ENCODE measurements around the gene ULK1.
"Not testable (repeated sequence)": the region's sequence is repeated elsewhere in the genome, so short reads cannot be mapped to it uniquely, and the experiment has no call there.

Gene ULK1

GRCh38 chr12:131943389-131943788 lies 49.0 kb downstream of the ULK1 start:
- H3K27me3 Mint-ChIP-seq: no peaks in the 10 kb centered on the region
- H3K4me3 Mint-ChIP-seq: no peak overlapping the region
- H3K27ac Mint-ChIP-seq: peak overlapping the region; percentile 18
- no peaks in the 10 kb centered on the region for H3K9me3 Mint-ChIP-seq
- no peak for DNase-seq
- peaks cover 11% of the 10 kb centered on the region for H3K4me1 Mint-ChIP-seq (ENCODE audit: low read depth)
- H3K36me3 Mint-ChIP-seq (ENCODE audit: low read depth): peaks cover 84% of the 10 kb centered on the region

- no peak for DNase-seq
- H3K9me3 Mint-ChIP-seq: no peaks in the 10 kb centered on the region
- no peak overlapping the region for H3K27ac Mint-ChIP-seq
- H3K4me3 Mint-ChIP-seq: no peak overlapping the region
- H3K36me3 Mint-ChIP-seq (ENCODE audit: low read depth): peaks cover 80% of the 10 kb centered on the region
- H3K27me3 Mint-ChIP-seq: no peaks in the 10 kb centered on the region
- peaks cover 16% of the 10 kb centered on the region for H3K4me1 Mint-ChIP-seq (ENCODE audit: low read depth)
Measured at GRCh38 chr12:131943876-131944275, 49.5 kb downstream of the ULK1 start.

GRCh38 chr12:131944601-131945251 lies 50.3 kb downstream of the ULK1 start:
- peak; percentile 32 for DNase-seq
- Mint-ChIP-seq H3K36me3 (ENCODE audit: low read depth) (peaks cover 71% of the 10 kb centered on the region), H3K4me1 (ENCODE audit: low read depth) (peaks cover 20% of the 10 kb centered on the region), H3K4me3 (no peak overlapping the region), H3K9me3 (no peaks in the 10 kb centered on the region), H3K27ac (peak overlapping the region; percentile 61), H3K27me3 (no peaks in the 10 kb centered on the region)

- H3K27ac Mint-ChIP-seq: no peak overlapping the region
- DNase-seq: peak; percentile 27
- H3K9me3 Mint-ChIP-seq: no peaks in the 10 kb centered on the region
- H3K27me3 Mint-ChIP-seq: no peaks in the 10 kb centered on the region
- no peak overlapping the region for H3K4me3 Mint-ChIP-seq
- H3K36me3 Mint-ChIP-seq (ENCODE audit: low read depth): peaks cover 60% of the 10 kb centered on the region
- H3K4me1 Mint-ChIP-seq (ENCODE audit: low read depth): peaks cover 24% of the 10 kb centered on the region
Measured at GRCh38 chr12:131946757-131947156, 52.3 kb downstream of the ULK1 start.

GRCh38 chr12:131947482-131948027 lies 53.1 kb downstream of the ULK1 start:
- H3K4me1 Mint-ChIP-seq (ENCODE audit: low read depth): peaks cover 27% of the 10 kb centered on the region
- peak; percentile 32 for DNase-seq
- H3K36me3 Mint-ChIP-seq (ENCODE audit: low read depth): peaks cover 54% of the 10 kb centered on the region
- peak overlapping the region; percentile 33 for H3K27ac Mint-ChIP-seq
- no peak overlapping the region for H3K4me3 Mint-ChIP-seq
- H3K9me3 Mint-ChIP-seq: no peaks in the 10 kb centered on the region
- H3K27me3 Mint-ChIP-seq: no peaks in the 10 kb centered on the region

- H3K27me3 Mint-ChIP-seq: no peaks in the 10 kb centered on the region
- DNase-seq: no peak
- H3K27ac Mint-ChIP-seq: peak overlapping the region; percentile 94
- no peaks in the 10 kb centered on the region for H3K9me3 Mint-ChIP-seq
- H3K36me3 Mint-ChIP-seq (ENCODE audit: low read depth): peaks cover 54% of the 10 kb centered on the region
- H3K4me3 Mint-ChIP-seq: no peak overlapping the region
- peaks cover 33% of the 10 kb centered on the region for H3K4me1 Mint-ChIP-seq (ENCODE audit: low read depth)
Measured at GRCh38 chr12:131948166-131948712, 53.8 kb downstream of the ULK1 start.

GRCh38 chr12:131948713-131949430 lies 54.5 kb downstream of the ULK1 start:
- not testable (repeated sequence) for H3K27me3 Mint-ChIP-seq, DNase-seq, H3K9me3 Mint-ChIP-seq
- H3K36me3 Mint-ChIP-seq (ENCODE audit: low read depth): peaks cover 52% of the 10 kb centered on the region
- peaks cover 38% of the 10 kb centered on the region for H3K4me1 Mint-ChIP-seq (ENCODE audit: low read depth)
- H3K4me3 Mint-ChIP-seq: peak overlapping the region; percentile 73
- peak overlapping the region; percentile 94 for H3K27ac Mint-ChIP-seq

- H3K4me1 Mint-ChIP-seq (ENCODE audit: low read depth): peaks cover 43% of the 10 kb centered on the region
- H3K9me3 Mint-ChIP-seq: no peaks in the 10 kb centered on the region
- H3K27ac Mint-ChIP-seq: peak within 1 kb of the TSS; percentile 94
- no peaks in the 10 kb centered on the region for H3K27me3 Mint-ChIP-seq
- DNase-seq: peak; percentile 95
- peaks cover 46% of the 10 kb centered on the region for H3K36me3 Mint-ChIP-seq (ENCODE audit: low read depth)
- peak within 1 kb of the TSS; percentile 93 for H3K4me3 Mint-ChIP-seq
Measured at GRCh38 chr12:131949431-131950181, 55.2 kb downstream of the ULK1 start, which contains the start of gene EP400. TSS of gene EP400 (plus strand) at chr12:131949942. CDS start at chr12:131960620, 10,678 bp downstream.

GRCh38 chr12:131950182-131950913 lies 55.9 kb downstream of the ULK1 start:
- no peaks in the 10 kb centered on the region for H3K27me3 Mint-ChIP-seq
- peaks cover 45% of the 10 kb centered on the region for H3K4me1 Mint-ChIP-seq (ENCODE audit: low read depth)
- peak overlapping the region; percentile 94 for H3K27ac Mint-ChIP-seq
- H3K4me3 Mint-ChIP-seq: peak overlapping the region; percentile 93
- DNase-seq: peak; percentile 58
- no peaks in the 10 kb centered on the region for H3K9me3 Mint-ChIP-seq
- H3K36me3 Mint-ChIP-seq (ENCODE audit: low read depth): peaks cover 38% of the 10 kb centered on the region

- peaks cover 27% of the 10 kb centered on the region for H3K36me3 Mint-ChIP-seq (ENCODE audit: low read depth)
- not testable (repeated sequence) for H3K27me3 Mint-ChIP-seq, H3K9me3 Mint-ChIP-seq, H3K27ac Mint-ChIP-seq, H3K4me3 Mint-ChIP-seq, DNase-seq
- H3K4me1 Mint-ChIP-seq (ENCODE audit: low read depth): peaks cover 55% of the 10 kb centered on the region
Measured at GRCh38 chr12:131953810-131954209, 59.4 kb downstream of the ULK1 start.

GRCh38 chr12:131954460-131954859 lies 60.0 kb downstream of the ULK1 start:
- H3K4me1 Mint-ChIP-seq (ENCODE audit: low read depth): peaks cover 57% of the 10 kb centered on the region
- not testable (repeated sequence) for DNase-seq, H3K9me3 Mint-ChIP-seq, H3K27me3 Mint-ChIP-seq, H3K27ac Mint-ChIP-seq, H3K4me3 Mint-ChIP-seq
- H3K36me3 Mint-ChIP-seq (ENCODE audit: low read depth): peaks cover 30% of the 10 kb centered on the region

GRCh38 chr12:131959116-131959515 lies 64.7 kb downstream of the ULK1 start:
- H3K36me3 Mint-ChIP-seq (ENCODE audit: low read depth): peaks cover 44% of the 10 kb centered on the region
- no peaks in the 10 kb centered on the region for H3K27me3 Mint-ChIP-seq
- H3K4me1 Mint-ChIP-seq (ENCODE audit: low read depth): peaks cover 67% of the 10 kb centered on the region
- H3K27ac Mint-ChIP-seq: peak overlapping the region; percentile 76
- no peak for DNase-seq
- H3K4me3 Mint-ChIP-seq: no peak overlapping the region
- no peaks in the 10 kb centered on the region for H3K9me3 Mint-ChIP-seq

- Mint-ChIP-seq H3K9me3 (no peaks in the 10 kb centered on the region), H3K4me3 (no peak overlapping the region), H3K27ac (peak overlapping the region; percentile 76), H3K27me3 (no peaks in the 10 kb centered on the region), H3K36me3 (ENCODE audit: low read depth) (peaks cover 49% of the 10 kb centered on the region), H3K4me1 (ENCODE audit: low read depth) (peaks cover 69% of the 10 kb centered on the region)
- DNase-seq: no peak
Measured at GRCh38 chr12:131959641-131960589, 65.5 kb downstream of the ULK1 start.

All from activated T-cell treated with anti-CD3 and anti-CD28 coated beads, Interleukin-2, amount 50 U/mL, for 24 hours (primary cell).